OCI-LY1 (cell line): Measurements from ENCODE around the gene ATP12A.

Source experiments
- H2AFZ ChIP-seq: fragments of 200-600 bp; sonication (generic), shearing (Covaris generic); 2 replicates; pipeline ENCODE4 v1.6.0; 2014; ENCODE audit warnings: antibody characterized with exemption, mild to moderate bottlenecking, low read length
- H3F3A ChIP-seq: fragments of 200-600 bp; sonication (generic), shearing (Covaris generic); 2 replicates; pipeline ENCODE4 v1.6.0; 2014; ENCODE audit warnings: mild to moderate bottlenecking, antibody characterized with exemption, low read length, moderate library complexity; ENCODE audit not compliant: insufficient read depth
- H3K27ac ChIP-seq: fragments of 200-600 bp; sonication (generic); 2 replicates; pipeline ENCODE4 v1.5.1; 2014; ENCODE audit warnings: low read length, mixed run types, mild to moderate bottlenecking, low read depth; ENCODE audit not compliant: poor library complexity, severe bottlenecking
- H3K27me3 ChIP-seq: fragments of 200-600 bp; sonication (generic); 2 replicates; pipeline ENCODE4 v1.6.0; 2014; ENCODE audit warnings: antibody characterized with exemption, mild to moderate bottlenecking, low read length, moderate library complexity; ENCODE audit not compliant: insufficient read depth
- H3K36me3 ChIP-seq: fragments of 200-600 bp; sonication (generic); 2 replicates; pipeline ENCODE4 v1.6.1; 2014; ENCODE audit warnings: mild to moderate bottlenecking, antibody characterized with exemption, low read length, moderate library complexity, mixed read lengths; ENCODE audit not compliant: insufficient read depth
- H3K4me1 ChIP-seq: fragments of 200-600 bp; sonication (generic); 2 replicates; pipeline ENCODE4 v1.5.1; 2014; ENCODE audit warnings: mild to moderate bottlenecking, low read length, moderate library complexity; ENCODE audit not compliant: insufficient read depth, severe bottlenecking
- H3K4me2 ChIP-seq: fragments of 200-600 bp; sonication (generic), shearing (Covaris generic); 2 replicates; pipeline ENCODE4 v1.6.1; 2014; ENCODE audit warnings: low read length
- H3K4me3 ChIP-seq: fragments of 200-600 bp; sonication (generic); 2 replicates; pipeline ENCODE4 v1.5.1; 2014; ENCODE audit warnings: low read length, low read depth, mild to moderate bottlenecking, mixed read lengths; ENCODE audit not compliant: poor library complexity, severe bottlenecking
- H3K79me2 ChIP-seq: fragments of 200-600 bp; shearing (Covaris generic); 2 replicates; pipeline ENCODE4 v1.6.1; 2016; ENCODE audit warnings: mixed run types, low read length, mixed read lengths; ENCODE audit not compliant: insufficient read depth
- H3K9ac ChIP-seq: fragments of 200-600 bp; sonication (generic), shearing (Covaris generic); 2 replicates; pipeline ENCODE4 v1.6.1; 2014; ENCODE audit warnings: mild to moderate bottlenecking, low read length, mixed read lengths
- H3K9me2 ChIP-seq: fragments of 200-600 bp; sonication (generic), shearing (Covaris generic); 2 replicates; pipeline ENCODE4 v1.6.1; 2014; ENCODE audit warnings: low read depth, mild to moderate bottlenecking, low read length, mixed read lengths
- H3K9me3 ChIP-seq: fragments of 200-600 bp; shearing (Covaris generic); 2 replicates; pipeline ENCODE4 v1.6.1; 2014; ENCODE audit warnings: low read length, mixed read lengths
- H4K20me1 ChIP-seq: fragments of 200-600 bp; sonication (generic), shearing (Covaris generic); 2 replicates; pipeline ENCODE4 v1.6.0; 2016; ENCODE audit warnings: mild to moderate bottlenecking, low read length; ENCODE audit not compliant: insufficient read depth
- EZH2 ChIP-seq: fragments of 200-600 bp; sonication (generic), shearing (Covaris generic); IDR thresholded peaks from 2 replicates; pipeline ENCODE4 v1.8.0; 2017; ENCODE audit warnings: borderline replicate concordance, mixed run types, mild to moderate bottlenecking, antibody characterized with exemption, low read length, moderate library complexity, mixed read lengths
- TF ChIP-seq, protein P1 (sequence below): fragments of 200-600 bp; sonication (generic), shearing (Covaris generic); IDR thresholded peaks from 2 replicates; pipeline ENCODE4 v1.5.1; 2017; ENCODE audit warnings: mild to moderate bottlenecking, antibody characterized with exemption, low read length, moderate library complexity, mixed read lengths

ATP12A gene

DNA sequence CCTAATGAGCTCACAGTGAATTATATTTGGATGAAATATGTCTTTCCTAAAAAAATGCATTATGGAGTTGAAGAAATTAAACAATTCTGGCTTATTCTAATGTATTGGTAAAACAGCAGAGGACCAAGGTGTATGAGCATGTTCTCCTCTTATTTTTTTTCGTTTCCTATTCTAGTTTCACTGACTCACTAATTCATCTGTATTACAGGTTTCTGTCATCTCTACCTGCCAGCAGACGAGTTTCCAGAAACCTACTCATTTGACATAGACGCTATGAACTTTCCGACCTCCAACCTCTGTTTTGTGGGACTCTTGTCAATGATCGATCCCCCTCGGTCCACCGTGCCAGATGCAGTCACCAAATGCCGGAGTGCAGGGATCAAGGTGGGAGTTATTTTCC lies 20.3 kb downstream of the ATP12A start:
- no peak overlapping the region for H3K9ac ChIP-seq
- no peak overlapping the region for H3K27ac ChIP-seq
- H3K36me3 ChIP-seq: no peaks in the 10 kb centered on the region
- no peak overlapping the region for H2AFZ ChIP-seq
- no peaks in the 10 kb centered on the region for H4K20me1 ChIP-seq
- H3F3A ChIP-seq: no peaks in the 10 kb centered on the region
- H3K79me2 ChIP-seq: no peaks in the 10 kb centered on the region
- no peak for TF ChIP-seq EZH2
- TF ChIP-seq, protein P1, sequence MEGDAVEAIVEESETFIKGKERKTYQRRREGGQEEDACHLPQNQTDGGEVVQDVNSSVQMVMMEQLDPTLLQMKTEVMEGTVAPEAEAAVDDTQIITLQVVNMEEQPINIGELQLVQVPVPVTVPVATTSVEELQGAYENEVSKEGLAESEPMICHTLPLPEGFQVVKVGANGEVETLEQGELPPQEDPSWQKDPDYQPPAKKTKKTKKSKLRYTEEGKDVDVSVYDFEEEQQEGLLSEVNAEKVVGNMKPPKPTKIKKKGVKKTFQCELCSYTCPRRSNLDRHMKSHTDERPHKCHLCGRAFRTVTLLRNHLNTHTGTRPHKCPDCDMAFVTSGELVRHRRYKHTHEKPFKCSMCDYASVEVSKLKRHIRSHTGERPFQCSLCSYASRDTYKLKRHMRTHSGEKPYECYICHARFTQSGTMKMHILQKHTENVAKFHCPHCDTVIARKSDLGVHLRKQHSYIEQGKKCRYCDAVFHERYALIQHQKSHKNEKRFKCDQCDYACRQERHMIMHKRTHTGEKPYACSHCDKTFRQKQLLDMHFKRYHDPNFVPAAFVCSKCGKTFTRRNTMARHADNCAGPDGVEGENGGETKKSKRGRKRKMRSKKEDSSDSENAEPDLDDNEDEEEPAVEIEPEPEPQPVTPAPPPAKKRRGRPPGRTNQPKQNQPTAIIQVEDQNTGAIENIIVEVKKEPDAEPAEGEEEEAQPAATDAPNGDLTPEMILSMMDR: no peak
- no peaks in the 10 kb centered on the region for H3K9me2 ChIP-seq
- H3K4me2 ChIP-seq: no peak overlapping the region
- no peak overlapping the region for H3K4me3 ChIP-seq
- H3K9me3 ChIP-seq: no peaks in the 10 kb centered on the region
- no peaks in the 10 kb centered on the region for H3K4me1 ChIP-seq
- H3K27me3 ChIP-seq: no peaks in the 10 kb centered on the region

DNA sequence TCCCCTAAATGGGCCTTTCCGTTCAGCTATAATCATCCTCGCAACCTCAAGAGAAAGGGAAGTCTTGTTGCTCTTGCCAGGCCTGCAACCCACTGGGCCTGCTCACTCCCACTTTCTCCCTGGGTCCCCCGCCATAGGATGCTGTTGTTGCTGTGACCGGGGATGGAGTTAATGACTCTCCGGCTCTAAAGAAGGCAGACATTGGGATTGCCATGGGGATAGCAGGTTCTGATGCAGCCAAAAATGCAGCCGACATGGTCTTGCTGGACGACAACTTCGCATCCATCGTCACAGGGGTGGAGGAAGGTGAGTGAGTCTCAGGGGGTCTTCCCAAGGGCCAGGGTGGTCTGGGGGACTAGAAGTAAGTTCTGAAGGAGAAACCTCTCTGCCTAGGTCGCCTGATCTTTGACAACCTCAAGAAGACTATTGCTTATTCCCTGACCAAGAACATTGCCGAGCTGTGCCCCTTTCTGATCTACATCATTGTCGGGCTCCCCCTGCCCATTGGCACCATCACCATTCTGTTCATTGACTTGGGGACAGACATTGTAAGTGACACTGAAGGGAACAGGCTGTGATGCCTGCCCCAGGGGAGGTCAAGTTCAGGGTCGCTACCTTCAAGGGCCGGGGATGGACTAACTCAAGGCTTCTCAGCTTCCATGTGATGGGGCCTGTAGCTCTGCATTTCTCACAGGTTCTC lies 26.8 kb downstream of the ATP12A start:
- Histone ChIP-seq H3K4me2 (no peak overlapping the region), H4K20me1 (no peaks in the 10 kb centered on the region), H3K9me3 (no peaks in the 10 kb centered on the region), H3K79me2 (no peaks in the 10 kb centered on the region), H3K9me2 (no peaks in the 10 kb centered on the region), H3K4me1 (no peaks in the 10 kb centered on the region), H3K36me3 (no peaks in the 10 kb centered on the region), H3K9ac (no peak overlapping the region), H3F3A (no peaks in the 10 kb centered on the region), H2AFZ (no peak overlapping the region), H3K27me3 (no peaks in the 10 kb centered on the region), H3K4me3 (no peak overlapping the region), H3K27ac (no peak overlapping the region)
- TF ChIP-seq, protein P1: no peak
- TF ChIP-seq EZH2: no peak

- H3K9ac ChIP-seq: no peak overlapping the region
- H3K27ac ChIP-seq: no peak overlapping the region
- H2AFZ ChIP-seq: no peak overlapping the region
- no peaks in the 10 kb centered on the region for H3K36me3 ChIP-seq
- H3K4me3 ChIP-seq: no peak overlapping the region
- H3K4me2 ChIP-seq: no peak overlapping the region
- no peaks in the 10 kb centered on the region for H3K4me1 ChIP-seq
- H3K9me2 ChIP-seq: no peaks in the 10 kb centered on the region
- no peaks in the 10 kb centered on the region for H3K9me3 ChIP-seq
- no peaks in the 10 kb centered on the region for H4K20me1 ChIP-seq
- H3F3A ChIP-seq: no peaks in the 10 kb centered on the region
- no peak for TF ChIP-seq EZH2
- TF ChIP-seq, protein P1: no peak
- H3K27me3 ChIP-seq: no peaks in the 10 kb centered on the region
- no peaks in the 10 kb centered on the region for H3K79me2 ChIP-seq
Measured at GRCh38 chr13:24709186-24709913, 29.1 kb downstream of the ATP12A start.
